Adrenal gland (tissue), 12 donors: ENCODE data around the gene CYP11A1. TPM values are rescaled to one million over a fixed set of nuclear protein-coding genes. Genes with fewer than 3 reads are reported as not detected.

ENCODE experiments used
- DNase-seq, 7 donors: peaks; one replicate each; pipeline ENCODE4 v3.0.0-alpha.2; 2019 to 2020
- H3K27ac ChIP-seq, 5 donors: fragments of 200-600 bp; sonication (generic) in 4 of 5; 1 replicate in 3 of 5; 2 replicates in 2 of 5; pipeline versions ENCODE4 v1.5.1 to v1.8.0; 2016 to 2020; ENCODE audit warnings: mild to moderate bottlenecking in 1 of 5
- H3K27me3 ChIP-seq: fragments of 200-600 bp; 2 replicates; pipeline ENCODE4 v1.8.0; 2021
- H3K36me3 ChIP-seq, 2 donors: fragments of 200-600 bp; replicated peaks in 1 of 2; 1 replicate in 1 of 2; 2 replicates in 1 of 2; pipeline versions ENCODE4 v1.5.1 to v1.8.0; 2018 to 2022
- H3K4me1 ChIP-seq, 2 donors: fragments of 200-600 bp; replicated peaks in 1 of 2; 1 replicate in 1 of 2; 2 replicates in 1 of 2; pipeline versions ENCODE4 v1.5.1 to v1.8.0; 2018 to 2021
- H3K4me3 ChIP-seq, 4 donors: fragments of 200-600 bp; sonication (generic) in 3 of 4; one replicate each; pipeline ENCODE4 v1.5.1; 2016 to 2018
- H3K9me3 ChIP-seq, 3 donors: fragments of 200-600 bp; sonication (generic) in 1 of 3; replicated peaks in 1 of 3; 1 replicate in 2 of 3; 2 replicates in 1 of 3; pipeline versions ENCODE4 v1.5.1 to v1.8.0; 2016 to 2021
- CTCF ChIP-seq, 6 experiments: fragments of 450-650 bp in 4 of 6; fragments of 200-600 bp in 2 of 6; sonication (generic) in 1 of 6; IDR thresholded peaks; 1 replicate in 5 of 6; 2 replicates in 1 of 6; pipeline versions ENCODE4 v1.5.1 to v1.8.0; 2016 to 2021; ENCODE audit warnings: antibody characterized with exemption in 6 of 6, mild to moderate bottlenecking in 2 of 6, moderate library complexity in 1 of 6
- POLR2A ChIP-seq, 2 donors: fragments of 450-650 bp; IDR thresholded peaks; one replicate each; pipeline ENCODE4 v1.6.1; 2017; ENCODE audit warnings: antibody characterized with exemption in 2 of 2, mild to moderate bottlenecking in 2 of 2, moderate library complexity in 1 of 2
- WGBS, 4 donors: extraction: QIAGEN DNeasy Blood & Tissue Kit in 2 of 4; methylation state at CpG; one replicate each; pipeline versions ENCODE4 v1.1.5 to v1.1.7; 2013 to 2017; 5-methylcytosine and 5-hydroxymethylcytosine counted together
- intact Hi-C, 2 donors: fragments of 100-400 bp; cut with DNase I; formaldehyde crosslinking; loops; one replicate each; pipeline versions ENCODE4 v1.14.1 to v1.15.0; 2022 to 2023
- polyA plus RNA-seq, 3 donors: library from polyadenylated mRNA; stranded (reverse); fragments of 200-250 nt in 2 of 3; fragments of 350-450 nt in 1 of 3; fragmentation: Illumina TruSeq in 1 of 3; extraction: RNeasy Lipid Tissue Mini Kit (QIAGEN cat#74804) in 1 of 3; gene quantifications; one replicate each; pipeline ENCODE4 v1.2.3, GENCODE V29; 2013 to 2014
- total RNA-seq, 9 donors: library from RNA; depleted of rRNA in 4 of 9; stranded (reverse); fragments of >200 nt in 4 of 9; fragments of 120-200 nt in 1 of 9; fragmentation: NEBNext Ultra II Directional in 1 of 9; extraction: Animal tissue kit (Norgen Biotek cat#: 25700) in 1 of 9; gene quantifications; one replicate each; pipeline versions ENCODE4 v1.1.0 to v1.2.4, GENCODE V29; 2013 to 2023
- donor health status: healthy with polysubstance abuse.
- donor health status: Bipolar disorder and iron deficiency.
- donor health status: DM: yes; HTN: yes; CAD: no.
- donor health status: DM: no; HTN: no; CAD: no.
- donor health status: DM: no; HTN: no; CAD: no.
- donor health status: DM: yes; HTN: yes; CAD: no.

The CYP11A1 gene
- total and polyA plus RNA-seq, 12 donors, result 233 to 5,219 (median 1,366) TPM

- Histone ChIP-seq H3K36me3 (no peaks in the 10 kb centered on the region), H3K27me3 (no peaks in the 10 kb centered on the region), H3K4me3 (no peak overlapping the region), H3K4me1 (no peaks in the 10 kb centered on the region), H3K9me3 (no peaks in the 10 kb centered on the region), H3K27ac (no peak overlapping the region)
- 89 to 94% (median 92%) methylated on average over 7 to 15 of the region's 15 CpGs for WGBS, 4 donors
- intact Hi-C loops, result loop anchor here (2.0 to 10.0 kb wide), 4 partner anchors 54 to 378 kb away; no protein-coding TSS in a partner anchor
- no peak for DNase-seq
- TF ChIP-seq CTCF (IDR thresholded peaks at IDR 0.05) (no peak), POLR2A (IDR thresholded peaks at IDR 0.05) (no peak)
Observed at GRCh38 chr15:74386496-74387140, 19.2 kb upstream of the CYP11A1 start.

- Histone ChIP-seq H3K4me3 (no peak overlapping the region), H3K36me3 (no peaks in the 10 kb centered on the region), H3K9me3 (no peaks in the 10 kb centered on the region), H3K27ac (no peak overlapping the region), H3K4me1 (no peaks in the 10 kb centered on the region), H3K27me3 (no peaks in the 10 kb centered on the region)
- DNase-seq, result no peak
- intact Hi-C loops, result loop anchor here (2.0 to 10.0 kb wide), 4 partner anchors 55 to 379 kb away; no protein-coding TSS in a partner anchor
- WGBS, 4 donors, result 71 to 96% (median 87%) methylated on average over 4 to 6 of the region's 6 CpGs
- TF ChIP-seq POLR2A (IDR thresholded peaks at IDR 0.05) (no peak), CTCF (IDR thresholded peaks at IDR 0.05) (no peak)
Observed at GRCh38 chr15:74385733-74386132, 18.3 kb upstream of the CYP11A1 start.

DNA sequence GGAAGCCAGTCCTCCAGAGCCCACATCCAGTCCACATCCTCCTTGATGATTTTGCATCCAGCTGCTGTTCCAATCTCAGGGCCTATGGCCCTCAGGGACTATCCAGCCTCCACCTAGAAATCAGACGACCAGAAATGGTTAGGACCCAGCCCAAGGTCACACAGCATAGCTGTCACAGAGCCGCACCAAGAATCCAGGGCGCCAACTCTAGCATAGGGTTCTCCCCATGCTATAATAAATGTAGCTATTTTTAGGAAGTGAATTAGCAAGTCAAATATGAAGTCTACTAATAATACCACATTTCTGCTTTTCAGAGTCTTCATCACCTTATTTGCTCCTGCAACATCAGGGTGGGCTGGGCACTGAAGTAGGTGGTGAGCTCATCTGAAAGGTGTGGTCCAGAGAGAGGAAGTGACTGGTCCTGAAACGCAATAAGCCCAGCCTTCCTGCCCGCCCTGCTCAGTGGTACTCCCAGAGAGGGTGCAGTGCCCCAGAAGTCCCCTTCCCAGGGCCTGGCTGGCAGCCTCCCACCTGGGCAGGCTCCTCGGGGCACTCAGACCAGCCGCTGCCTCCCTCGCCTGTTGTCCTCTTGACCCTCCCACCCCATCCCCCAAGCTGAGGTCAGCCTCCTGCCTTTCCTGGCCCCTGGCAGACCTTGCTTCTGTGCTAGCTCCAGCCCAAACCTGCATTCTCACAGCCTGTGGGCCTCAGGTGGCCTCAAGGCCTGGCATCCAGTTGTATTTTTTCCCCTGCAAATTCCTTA is 17.6 kb upstream of the CYP11A1 start:
- Histone ChIP-seq H3K27ac (no peak overlapping the region), H3K4me3 (no peak overlapping the region), H3K9me3 (no peaks in the 10 kb centered on the region), H3K4me1 (no peaks in the 10 kb centered on the region), H3K27me3 (no peaks in the 10 kb centered on the region), H3K36me3 (no peaks in the 10 kb centered on the region)
- DNase-seq, result no peak
- WGBS, 4 donors, result 57 to 76% (median 60%) methylated on average over 6 to 8 of the region's 8 CpGs
- no peak for TF ChIP-seq POLR2A (IDR thresholded peaks at IDR 0.05)
- TF ChIP-seq CTCF (IDR thresholded peaks at IDR 0.05), result no peak
- intact Hi-C loops, result loop anchor here (10.0 kb wide), 3 partner anchors 100 to 380 kb away; no protein-coding TSS in a partner anchor

- no peak for TF ChIP-seq POLR2A (IDR thresholded peaks at IDR 0.05)
- no peak for TF ChIP-seq CTCF (IDR thresholded peaks at IDR 0.05)
Observed at GRCh38 chr15:74384566-74384880, 17.1 kb upstream of the CYP11A1 start.

More at GRCh38 chr15:74384566-74384880, 17.1 kb upstream of the CYP11A1 start:
- H3K27me3 ChIP-seq, result no peaks in the 10 kb centered on the region
- H3K27ac ChIP-seq, result no peak overlapping the region
- 62 to 75% (median 64%) methylated on average over 2 to 3 of the region's 3 CpGs for WGBS, 4 donors
- H3K4me1 ChIP-seq, result no peaks in the 10 kb centered on the region
- no peaks in the 10 kb centered on the region for H3K36me3 ChIP-seq
- no peaks in the 10 kb centered on the region for H3K9me3 ChIP-seq
- no peak overlapping the region for H3K4me3 ChIP-seq
- DNase-seq, result no peak
- intact Hi-C loops, result loop anchor here (10.0 kb wide), 3 partner anchors 100 to 380 kb away; no protein-coding TSS in a partner anchor
